GM18520 (cell line): ENCODE measurements around the gene NUP210.

ENCODE experiments used
- ATAC-seq: cut with Tn5 transposase; IDR thresholded peaks from one replicate; pipeline ENCODE4 v1.9.1; 2021; ENCODE audit not compliant: unreplicated experiment

Gene NUP210

DNA sequence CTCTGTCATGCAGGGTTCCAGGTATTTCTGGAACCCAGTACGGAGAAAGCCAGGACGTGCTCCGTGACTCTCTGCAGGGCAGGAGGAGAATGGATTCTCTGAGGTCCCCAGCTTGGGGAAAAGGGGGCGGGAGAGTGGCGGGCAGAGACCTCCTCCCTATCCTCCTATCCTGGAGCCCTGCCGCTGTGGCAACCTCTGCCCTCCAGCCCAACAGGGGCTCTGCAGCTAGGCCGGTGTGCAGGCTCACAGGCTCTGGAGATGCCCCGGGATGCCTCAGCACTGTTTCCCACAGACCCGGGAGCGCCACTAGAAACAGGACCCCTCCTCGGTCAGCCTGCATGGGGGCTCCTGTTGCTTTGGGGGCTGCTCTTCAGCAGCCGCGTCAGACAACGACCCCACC, 43.1 kb downstream of the NUP210 start:
- ATAC-seq: no peak

DNA sequence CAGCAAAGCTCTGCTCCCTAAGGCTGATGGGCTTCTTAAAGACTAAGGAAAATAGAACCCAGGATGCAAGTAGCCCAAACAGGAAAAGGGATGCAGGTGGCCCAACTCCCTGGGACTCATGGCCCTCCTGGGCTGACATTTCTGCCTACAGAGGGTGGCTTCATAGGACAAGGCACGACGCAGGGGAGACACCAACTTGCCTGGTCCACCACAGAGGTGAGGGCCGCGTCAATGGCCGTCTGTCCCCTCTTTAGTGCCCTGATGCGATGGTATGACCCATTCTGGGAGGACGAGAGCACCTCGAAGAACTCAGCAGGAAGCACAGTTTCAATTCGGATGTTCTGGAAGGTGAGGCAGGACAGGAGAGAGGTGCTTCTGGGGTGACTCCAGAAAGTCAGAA, 44.0 kb downstream of the NUP210 start:
- no peak for ATAC-seq

DNA sequence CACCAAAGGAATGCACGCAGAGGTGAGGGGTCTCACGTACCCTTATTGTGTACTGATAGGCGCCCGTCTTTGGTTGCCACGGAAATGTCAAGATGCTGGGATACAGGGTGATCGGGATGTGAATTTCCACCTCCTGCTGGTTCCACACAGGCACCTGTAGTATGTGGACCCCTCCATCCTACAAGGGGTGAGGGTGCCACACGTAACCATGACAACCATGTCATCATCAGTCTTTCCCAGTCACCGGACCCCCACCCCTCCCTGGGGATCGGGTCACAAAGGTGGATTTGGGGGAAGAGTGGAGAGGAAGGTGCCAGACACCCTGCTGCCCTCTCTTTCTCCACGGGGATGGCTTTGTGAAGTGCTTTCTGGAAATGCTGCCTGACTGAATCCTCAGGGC, 44.7 kb downstream of the NUP210 start:
- no peak for ATAC-seq

DNA sequence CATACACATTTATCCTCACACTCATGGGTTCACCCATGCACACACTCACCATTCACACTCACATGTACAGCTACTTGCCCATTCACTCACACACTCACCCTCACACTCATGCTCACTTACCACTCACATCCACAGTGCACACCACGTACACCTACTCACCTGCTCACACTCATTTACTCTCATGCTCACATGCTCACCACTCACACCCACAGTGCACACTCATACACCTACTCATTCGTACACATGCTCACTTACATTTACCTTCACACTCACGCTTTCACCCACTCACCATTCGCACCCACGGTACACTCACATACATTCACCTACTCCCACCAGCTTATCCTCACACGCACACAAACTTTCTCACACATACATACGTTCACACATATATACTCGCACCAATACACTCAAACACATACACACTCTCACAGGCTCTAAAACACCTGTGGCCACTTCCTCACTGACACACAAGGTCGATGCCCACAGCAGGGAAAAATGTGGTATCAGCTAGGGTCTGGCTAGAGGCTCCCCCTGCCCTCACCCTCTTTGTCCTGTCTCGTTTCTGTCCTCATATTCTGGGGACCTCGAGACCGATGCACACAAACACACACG, 46.0 kb downstream of the NUP210 start:
- ATAC-seq: no peak

DNA sequence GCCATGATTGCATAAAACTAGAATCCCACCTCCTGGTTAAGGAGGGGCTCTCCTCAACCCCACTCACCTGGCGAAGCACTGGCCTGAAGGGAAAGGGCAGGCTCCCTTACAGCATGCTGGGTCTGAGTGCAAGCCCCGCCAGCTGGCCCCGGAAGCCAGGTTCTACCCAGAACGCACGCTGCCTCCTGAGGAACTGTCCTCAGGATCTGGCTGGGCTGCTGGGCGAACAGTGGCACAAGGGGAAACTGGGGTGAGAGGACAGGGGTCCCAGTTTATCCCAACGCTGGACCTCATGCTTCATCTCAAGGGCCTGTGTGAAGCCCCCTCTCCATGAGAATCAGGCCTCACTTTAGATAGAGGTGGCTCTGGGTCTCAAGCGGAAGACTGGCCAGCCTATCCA, 47.5 kb downstream of the NUP210 start:
- ATAC-seq: no peak

DNA sequence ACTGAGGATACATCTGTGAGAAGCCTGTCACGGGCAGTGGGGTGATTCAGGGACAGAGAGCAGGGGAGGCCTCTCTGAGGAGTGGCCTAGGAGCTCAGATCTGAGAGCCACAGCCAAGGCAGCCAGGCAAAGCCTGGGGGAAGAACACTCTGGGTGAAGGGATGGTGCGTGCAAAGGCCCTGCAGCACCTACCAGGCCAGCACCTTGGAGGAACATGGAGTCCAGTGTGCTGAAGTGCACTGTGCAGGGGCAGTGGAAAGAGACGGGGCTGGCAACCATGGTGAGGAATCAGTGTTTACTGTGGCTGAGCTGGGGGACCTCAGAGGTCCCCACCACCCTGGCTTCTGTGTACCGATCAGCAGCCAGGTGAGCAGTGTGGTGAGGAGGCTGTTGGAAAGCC, 48.0 kb downstream of the NUP210 start:
- no peak for ATAC-seq

DNA sequence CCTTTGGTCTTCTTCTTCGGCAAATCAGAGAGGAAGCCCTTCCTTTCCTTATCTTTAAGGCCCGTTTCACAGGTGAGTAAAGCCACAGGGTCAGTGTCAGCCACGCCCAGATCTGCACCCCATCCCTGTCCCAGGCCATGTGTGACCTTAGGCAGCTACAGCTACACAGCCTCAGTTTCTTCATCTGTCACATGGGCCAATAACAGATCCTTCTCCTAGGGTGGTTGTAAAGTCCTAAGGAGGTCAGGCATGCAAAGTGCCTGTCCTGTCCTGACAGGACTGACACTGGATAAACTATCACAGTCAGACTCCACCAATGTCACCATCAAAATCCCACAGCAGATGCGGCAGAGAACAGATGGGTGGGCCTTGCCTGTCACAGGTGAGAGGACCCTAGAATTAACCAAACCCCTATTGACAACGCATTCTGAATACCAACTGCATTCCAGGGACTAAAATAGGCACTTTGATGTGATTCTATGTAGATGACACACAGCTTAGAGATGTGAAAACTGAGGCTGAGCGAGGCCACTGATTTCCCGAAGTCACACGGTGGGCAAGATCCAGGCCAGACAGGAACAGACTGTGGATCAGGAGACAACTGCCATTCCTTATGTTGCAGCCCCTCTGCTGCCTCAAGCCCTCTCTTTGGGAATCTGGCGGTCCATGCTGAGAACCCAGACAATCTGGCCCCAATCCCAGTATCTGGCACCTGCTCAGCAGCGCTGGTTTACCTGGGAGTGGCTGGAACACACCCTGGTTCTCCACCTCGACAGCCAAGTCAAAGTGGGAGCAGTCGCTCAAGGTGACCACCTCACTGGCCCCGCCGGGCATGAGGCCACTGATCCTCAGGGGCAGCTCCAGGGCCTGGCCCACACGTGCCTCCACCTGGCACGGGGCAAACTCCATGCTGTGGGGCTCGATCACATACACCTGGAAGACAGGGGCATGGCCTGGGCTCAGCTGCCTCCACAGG, 48.7 kb downstream of the NUP210 start:
- ATAC-seq: no peak

DNA sequence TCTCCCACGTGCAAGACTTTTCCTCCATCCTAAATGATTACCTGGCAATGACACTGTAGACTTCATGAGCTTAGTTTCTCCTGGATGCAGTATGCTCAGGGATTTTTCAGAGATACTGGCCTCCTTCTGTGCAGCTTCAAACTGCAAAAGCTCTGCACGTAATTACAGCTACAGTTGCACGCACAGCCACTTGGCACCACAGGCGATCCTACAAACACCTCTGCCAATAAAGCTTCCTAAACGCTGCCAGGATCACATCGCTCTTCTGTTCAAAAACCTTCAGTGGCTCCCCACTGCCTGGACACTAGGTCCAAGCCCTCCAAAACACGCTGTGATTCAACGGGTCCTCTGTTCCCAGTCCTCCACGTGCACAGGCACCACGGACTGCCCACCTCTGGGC, 49.5 kb downstream of the NUP210 start:
- ATAC-seq: no peak

DNA sequence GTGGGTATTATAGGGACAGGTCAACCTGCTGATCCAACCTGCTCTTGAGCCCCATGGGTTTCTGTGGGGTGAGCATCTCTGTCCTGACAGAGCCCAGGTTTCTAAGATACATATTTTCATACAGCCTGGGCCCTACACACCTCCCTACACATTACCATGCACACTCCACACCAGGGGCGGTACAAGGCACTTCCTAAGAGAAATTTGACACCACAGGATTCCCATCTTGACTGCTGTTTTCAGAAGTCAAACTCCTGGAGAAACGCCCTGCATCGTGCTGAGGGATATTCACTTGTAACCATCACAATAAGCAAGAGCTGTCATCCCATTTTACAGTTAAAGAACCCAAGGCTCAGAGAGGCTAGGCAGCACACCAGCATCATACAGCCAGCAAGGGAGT, 50.1 kb downstream of the NUP210 start:
- no peak for ATAC-seq

DNA sequence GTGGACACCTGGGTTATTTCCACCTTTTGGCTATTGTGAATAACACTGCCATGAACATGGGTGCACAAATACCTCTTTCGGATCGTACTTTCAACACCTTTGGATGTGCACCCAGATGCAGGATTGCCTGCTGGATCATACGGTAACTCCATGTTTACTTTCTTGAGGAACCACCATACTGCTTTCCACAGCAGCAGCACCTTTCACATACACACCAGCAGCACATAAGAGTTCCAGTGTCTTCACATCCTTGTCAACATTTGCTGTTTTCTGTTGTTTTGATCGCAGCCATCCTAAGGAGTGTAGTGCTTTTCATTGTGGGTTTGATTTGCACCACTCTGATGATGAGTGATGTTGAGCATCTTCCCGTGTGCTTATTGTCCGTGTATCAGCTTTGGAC, 51.3 kb downstream of the NUP210 start:
- no peak for ATAC-seq

DNA sequence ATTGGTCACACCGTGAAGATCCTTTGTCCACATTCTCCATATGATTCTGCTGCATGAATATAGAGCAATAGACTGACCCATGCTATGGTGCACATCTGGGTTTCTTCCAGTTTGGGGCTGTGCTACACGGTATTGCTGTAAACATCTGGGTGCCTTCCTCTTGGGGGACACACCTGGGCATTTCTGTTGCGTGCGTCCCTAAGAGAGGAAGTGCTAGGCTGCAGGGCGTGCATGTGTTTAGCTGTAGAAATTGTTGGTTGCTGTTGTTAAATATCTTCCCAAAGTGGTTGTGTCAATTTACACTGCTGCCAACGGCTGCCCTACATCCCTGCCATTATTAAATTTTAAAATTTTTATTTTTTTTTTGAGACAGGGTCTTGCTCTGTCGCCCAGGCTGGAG, 52.4 kb downstream of the NUP210 start:
- no peak for ATAC-seq

DNA sequence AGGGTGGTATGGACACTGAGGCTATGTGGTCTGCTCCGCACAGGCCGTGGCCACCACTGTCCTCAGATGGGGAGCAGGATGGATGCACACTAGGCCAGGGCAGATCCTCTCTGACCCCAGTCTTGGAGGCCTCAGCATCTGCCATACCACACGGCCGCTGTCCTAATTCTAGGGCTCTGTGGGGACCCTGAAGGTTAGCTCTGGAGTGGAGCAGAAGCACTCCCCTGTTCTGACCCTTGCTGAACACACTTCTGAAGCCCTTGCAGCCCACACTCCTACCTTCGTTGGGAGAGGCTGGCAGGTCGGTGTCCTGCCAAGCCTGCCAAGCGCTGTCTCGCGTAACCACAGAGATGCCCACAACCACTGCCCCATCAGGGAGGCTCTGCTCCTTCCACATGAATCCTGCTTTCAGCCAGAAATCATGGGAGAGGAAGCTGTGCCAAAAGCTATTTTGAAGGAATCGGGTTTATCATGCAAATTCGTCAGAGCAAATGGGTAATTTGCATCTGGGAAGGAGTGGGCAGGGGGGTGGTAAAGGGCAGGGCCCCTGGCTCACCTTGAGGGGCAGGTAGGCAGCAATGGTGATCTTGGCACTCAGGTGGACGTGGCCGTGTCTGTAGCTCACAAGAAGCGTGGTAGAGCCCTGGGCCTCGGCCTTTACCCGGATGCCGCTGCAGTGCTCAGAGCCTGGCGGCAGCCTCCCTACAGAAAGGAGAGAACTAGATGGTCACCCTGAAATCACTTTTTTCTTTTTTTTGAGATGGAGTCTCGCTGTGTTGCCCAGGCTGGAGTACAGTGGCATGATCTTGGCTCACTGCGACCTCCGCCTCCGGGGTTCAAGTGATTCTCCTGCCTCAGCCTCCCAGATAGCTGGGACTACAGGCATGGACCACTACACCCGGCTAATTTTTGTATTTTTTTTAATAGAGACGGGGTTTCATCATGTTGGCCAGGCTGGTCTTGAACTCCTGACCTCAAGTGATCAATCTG, 54.4 kb downstream of the NUP210 start:
- no peak for ATAC-seq

DNA sequence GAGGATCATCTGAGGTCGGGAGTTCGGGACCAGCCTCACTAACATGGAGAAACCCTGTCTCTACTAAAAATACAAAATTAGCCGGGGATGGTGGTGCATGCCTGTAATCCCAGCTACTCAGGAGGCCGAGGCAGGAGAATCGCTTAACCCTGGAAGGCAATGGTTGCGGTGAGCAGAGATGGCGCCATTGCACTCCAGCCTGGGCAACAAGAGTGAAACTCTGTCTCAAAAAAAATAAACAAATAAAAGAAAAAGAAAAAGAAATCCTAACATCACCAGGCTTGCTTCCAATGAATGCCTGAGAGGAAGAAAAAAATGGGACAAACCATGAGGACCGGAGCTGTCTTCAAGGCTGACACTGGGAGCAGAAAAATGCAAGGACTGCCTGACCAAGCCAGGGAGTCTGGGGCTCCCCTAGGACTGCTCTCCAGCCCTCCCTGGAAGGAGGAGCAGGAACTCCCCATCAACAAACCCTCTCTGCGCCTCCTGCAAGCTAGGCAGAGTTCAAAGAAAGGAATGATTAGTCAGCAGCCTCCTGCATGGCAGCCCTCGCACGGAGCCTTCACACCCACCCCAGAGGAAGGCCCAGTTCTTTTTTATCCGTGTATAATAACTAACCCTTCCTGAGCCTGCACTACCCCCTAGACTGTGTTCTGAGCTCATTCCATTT, 55.4 kb downstream of the NUP210 start:
- ATAC-seq: no peak

DNA sequence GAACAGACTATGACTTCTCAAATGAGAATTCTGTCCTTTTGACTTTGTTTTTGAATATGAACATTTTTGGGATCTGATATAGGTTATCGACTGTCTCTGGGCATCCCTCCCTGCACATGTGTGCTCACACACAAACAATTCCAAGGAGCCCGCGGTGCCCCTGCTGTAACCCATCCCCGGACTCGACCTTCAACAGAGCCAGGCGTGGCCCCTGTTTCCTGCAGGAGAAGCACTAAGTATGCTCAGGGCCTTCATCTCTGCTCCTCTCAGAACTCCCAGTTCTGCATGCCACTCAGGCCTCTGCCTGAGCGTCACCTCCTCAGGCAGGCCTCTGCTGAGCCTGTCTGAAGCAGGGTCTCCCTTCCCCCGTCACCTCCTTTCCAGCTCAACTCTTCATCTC, 57.6 kb downstream of the NUP210 start:
- no peak for ATAC-seq

DNA sequence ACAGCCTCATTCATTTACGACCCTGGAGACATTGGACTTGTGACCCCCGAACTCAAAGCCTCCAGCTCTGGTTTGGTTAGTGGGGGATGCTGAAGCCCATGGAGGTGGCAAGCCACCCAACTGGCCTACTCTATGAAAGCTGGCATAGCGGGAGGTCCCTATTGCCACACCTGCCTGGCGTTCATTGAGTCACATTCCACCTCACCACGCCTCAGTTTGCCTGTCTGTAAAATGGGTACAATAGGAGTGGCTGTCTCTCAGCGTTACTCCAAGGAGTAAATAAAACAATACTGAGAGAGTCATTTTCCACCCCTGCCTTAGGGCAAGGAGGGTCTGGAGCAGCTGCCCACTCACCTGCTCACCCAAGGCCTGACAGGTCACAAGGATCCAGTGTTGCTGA, 60.2 kb downstream of the NUP210 start:
- ATAC-seq: no peak

DNA sequence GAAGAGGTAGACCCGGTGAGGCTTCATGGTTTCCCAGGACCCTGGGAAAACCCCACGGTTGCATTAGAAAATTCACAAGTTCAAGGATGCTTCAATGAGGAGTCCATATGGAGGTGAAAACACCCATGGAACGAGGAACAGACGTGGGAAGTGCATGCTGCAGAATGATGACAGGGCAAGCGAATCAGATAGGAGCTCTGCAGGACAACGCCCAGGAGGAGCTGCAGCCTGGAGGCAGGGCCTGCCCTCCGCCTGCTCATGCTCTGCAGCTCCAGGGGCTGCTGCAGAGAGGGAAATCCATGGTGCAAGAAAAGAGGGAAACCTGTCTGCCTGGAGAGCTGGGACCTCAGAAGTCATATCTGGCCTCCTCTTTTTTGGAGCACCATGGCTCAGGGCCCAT, 61.5 kb downstream of the NUP210 start:
- ATAC-seq: no peak

DNA sequence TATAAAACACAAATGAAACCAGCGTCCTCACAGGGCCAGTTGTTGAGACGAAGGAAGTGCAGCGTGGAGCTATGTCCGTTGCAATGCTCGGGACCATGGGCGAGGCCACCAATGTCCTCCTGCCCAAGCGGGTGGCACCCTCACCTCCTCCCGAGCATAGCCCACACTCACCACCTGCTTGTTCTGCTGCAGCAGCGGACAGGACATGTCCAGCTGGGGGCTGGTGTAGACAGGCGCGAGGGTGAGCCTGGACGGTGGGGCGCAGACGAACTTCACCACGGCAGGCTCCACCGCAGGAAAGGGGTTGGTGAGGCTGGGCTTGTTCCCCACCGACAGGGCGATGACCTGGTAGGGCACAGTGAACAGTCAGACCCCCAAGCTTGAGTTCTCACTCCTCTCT, 62.1 kb downstream of the NUP210 start:
- ATAC-seq: no peak

DNA sequence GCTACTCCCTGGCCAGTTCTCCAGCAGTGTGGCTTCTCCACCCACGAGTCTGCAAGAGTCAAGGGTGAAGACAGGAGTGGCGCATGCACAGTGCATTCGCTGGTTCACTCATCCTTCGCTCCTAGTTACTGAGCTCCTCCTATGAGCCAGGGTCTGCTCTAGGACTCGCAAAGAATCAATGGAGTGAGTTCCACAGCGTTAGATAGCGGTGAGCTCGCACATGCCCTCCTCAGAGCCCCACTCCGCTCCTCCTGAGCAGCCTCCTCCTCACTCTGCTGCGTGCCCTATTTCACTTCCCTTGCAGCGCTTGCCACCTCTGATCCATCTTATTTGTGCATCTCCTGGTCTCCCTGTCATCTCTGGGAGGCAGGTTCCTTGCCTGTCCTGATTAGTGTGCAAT, 63.0 kb downstream of the NUP210 start:
- ATAC-seq: no peak

DNA sequence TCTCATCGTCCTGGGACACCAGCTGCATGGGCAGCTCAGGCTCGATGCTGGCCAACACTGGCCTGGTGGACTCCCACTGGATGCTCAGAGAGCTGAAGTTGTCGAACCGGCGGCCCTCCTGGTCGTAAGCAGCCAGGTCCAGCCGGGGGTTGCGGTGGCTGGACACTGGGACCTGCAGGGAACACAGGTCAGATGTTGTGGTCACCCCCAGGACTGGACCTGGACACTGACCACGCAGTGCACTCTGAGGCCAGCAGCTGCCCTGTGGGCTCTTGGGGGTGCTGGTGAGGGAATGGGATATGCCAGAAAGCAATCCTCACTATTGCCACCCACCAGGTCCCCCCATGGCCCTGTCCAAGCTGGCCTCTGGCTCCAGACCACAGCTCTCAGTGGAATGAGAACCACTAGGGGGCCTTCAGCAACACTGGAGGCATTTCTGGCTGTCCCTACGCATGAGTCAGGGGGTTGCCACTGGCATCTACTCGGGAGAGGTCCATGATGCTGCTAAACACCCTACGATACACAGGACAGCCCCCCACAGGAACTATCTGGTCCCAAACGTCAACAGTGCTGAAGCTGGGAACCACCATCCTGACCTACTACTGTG, 66.1 kb downstream of the NUP210 start:
- no peak for ATAC-seq

DNA sequence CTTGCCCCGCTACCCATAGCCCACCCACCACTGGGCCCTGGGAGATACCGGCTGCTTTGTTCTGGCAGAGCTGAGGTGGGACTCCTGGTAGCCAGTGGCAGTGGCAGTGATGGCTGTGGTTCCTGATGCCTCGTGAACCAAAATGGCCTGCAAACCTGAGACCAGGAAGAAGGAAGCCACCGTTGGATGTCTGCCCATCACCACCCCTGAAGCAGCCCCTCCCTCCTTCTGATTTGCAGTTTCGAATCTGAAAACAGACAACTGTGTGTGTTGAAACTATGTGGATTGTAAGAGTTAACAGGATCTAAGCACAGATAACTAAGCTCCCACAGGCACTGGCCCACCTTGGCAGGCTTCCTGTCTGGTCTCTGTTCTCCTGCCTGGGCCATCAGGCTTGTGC, 66.6 kb downstream of the NUP210 start:
- ATAC-seq: no peak
